Rectal smooth muscle tissue (tissue), 1 donor: ENCODE data around the gene HOXD9.

Source experiments
- H3K27ac ChIP-seq: one replicate; pipeline ENCODE4 v1.7.0; 2013; ENCODE audit warnings: low read depth, low read length, inconsistent platforms
- H3K27me3 ChIP-seq: one replicate; pipeline ENCODE4 v1.7.0; 2013; ENCODE audit warnings: low read length; ENCODE audit not compliant: control insufficient read depth, insufficient read depth
- H3K36me3 ChIP-seq: one replicate; pipeline ENCODE4 v1.7.0; 2013; ENCODE audit warnings: low read length; ENCODE audit not compliant: control insufficient read depth, insufficient read depth
- H3K4me1 ChIP-seq: one replicate; pipeline ENCODE4 v1.7.0; 2013; ENCODE audit warnings: low read length; ENCODE audit not compliant: control insufficient read depth, insufficient read depth
- H3K4me3 ChIP-seq: one replicate; pipeline ENCODE4 v1.7.0; 2013; ENCODE audit warnings: low read length
- H3K9ac ChIP-seq: one replicate; pipeline ENCODE4 v1.7.0; 2013; ENCODE audit warnings: low read length

HOXD9 gene

GRCh38 chr2:176149939-176150583, 27.5 kb downstream of the HOXD9 start:
- Histone ChIP-seq H3K27me3 (peaks cover 7% of the 10 kb centered on the region), H3K36me3 (peaks cover 3% of the 10 kb centered on the region), H3K27ac (no peak overlapping the region), H3K9ac (no peak overlapping the region), H3K4me3 (no peak overlapping the region), H3K4me1 (no peaks in the 10 kb centered on the region)

- H3K4me3 ChIP-seq = no peak overlapping the region
- H3K4me1 ChIP-seq = no peaks in the 10 kb centered on the region
- peaks cover 3% of the 10 kb centered on the region for H3K36me3 ChIP-seq
- peaks cover 7% of the 10 kb centered on the region for H3K27me3 ChIP-seq
- no peak overlapping the region for H3K9ac ChIP-seq
- no peak overlapping the region for H3K27ac ChIP-seq
Measured at GRCh38 chr2:176150584-176151441, 28.3 kb downstream of the HOXD9 start.

- H3K9ac ChIP-seq = no peak within 1 kb of the TSS
- H3K4me3 ChIP-seq = no peak within 1 kb of the TSS
- no peaks in the 10 kb centered on the region for H3K4me1 ChIP-seq
- peaks cover 7% of the 10 kb centered on the region for H3K27me3 ChIP-seq
- peaks cover 3% of the 10 kb centered on the region for H3K36me3 ChIP-seq
- no peak within 1 kb of the TSS for H3K27ac ChIP-seq
Measured at GRCh38 chr2:176151442-176152287, 29.1 kb downstream of the HOXD9 start, which contains the start of gene HOXD4. Gene HOXD4, plus strand, starts transcription at chr2:176151550. Its CDS starts 84 bp downstream, at chr2:176151634.

GRCh38 chr2:176152350-176153181, 30.0 kb downstream of the HOXD9 start:
- H3K4me1 ChIP-seq = no peaks in the 10 kb centered on the region
- peaks cover 3% of the 10 kb centered on the region for H3K36me3 ChIP-seq
- H3K4me3 ChIP-seq = no peak overlapping the region
- peaks cover 7% of the 10 kb centered on the region for H3K27me3 ChIP-seq
- no peak overlapping the region for H3K9ac ChIP-seq
- H3K27ac ChIP-seq = no peak overlapping the region

- no peak overlapping the region for H3K9ac ChIP-seq
- H3K4me1 ChIP-seq = no peaks in the 10 kb centered on the region
- H3K4me3 ChIP-seq = no peak overlapping the region
- H3K27ac ChIP-seq = no peak overlapping the region
- peaks cover 3% of the 10 kb centered on the region for H3K36me3 ChIP-seq
- peaks cover 20% of the 10 kb centered on the region for H3K27me3 ChIP-seq
Measured at GRCh38 chr2:176154576-176155252, 32.2 kb downstream of the HOXD9 start.

GRCh38 chr2:176155356-176156044, 33.0 kb downstream of the HOXD9 start:
- Histone ChIP-seq H3K27me3 (peaks cover 27% of the 10 kb centered on the region), H3K4me3 (no peak overlapping the region), H3K4me1 (no peaks in the 10 kb centered on the region)

GRCh38 chr2:176156301-176156806, 33.8 kb downstream of the HOXD9 start:
- Histone ChIP-seq H3K4me3 (no peak overlapping the region), H3K4me1 (no peaks in the 10 kb centered on the region), H3K36me3 (peaks cover 3% of the 10 kb centered on the region), H3K9ac (no peak overlapping the region), H3K27ac (no peak overlapping the region), H3K27me3 (peaks cover 31% of the 10 kb centered on the region)

More at GRCh38 chr2:176155356-176156044, 33.0 kb downstream of the HOXD9 start:
- Histone ChIP-seq H3K36me3 (peaks cover 3% of the 10 kb centered on the region), H3K27ac (no peak overlapping the region), H3K9ac (no peak overlapping the region)

- Histone ChIP-seq H3K9ac (no peak within 1 kb of the TSS), H3K27ac (no peak within 1 kb of the TSS), H3K27me3 (peaks cover 33% of the 10 kb centered on the region)
Measured at GRCh38 chr2:176156807-176157498, 34.4 kb downstream of the HOXD9 start, which contains the start of gene HOXD3. Gene HOXD3, plus strand, starts transcription at chr2:176157307. Its CDS starts 11,808 bp downstream, at chr2:176169115.

GRCh38 chr2:176157499-176158185, 35.1 kb downstream of the HOXD9 start:
- H3K9ac ChIP-seq = no peak overlapping the region
- peaks cover 3% of the 10 kb centered on the region for H3K36me3 ChIP-seq
- no peaks in the 10 kb centered on the region for H3K4me1 ChIP-seq
- H3K27ac ChIP-seq = no peak overlapping the region
- H3K27me3 ChIP-seq = peaks cover 37% of the 10 kb centered on the region
- peak overlapping the region; percentile 44 for H3K4me3 ChIP-seq

More at GRCh38 chr2:176156807-176157498, 34.4 kb downstream of the HOXD9 start, which contains the start of gene HOXD3:
- H3K4me3 ChIP-seq = peak within 1 kb of the TSS; percentile 44
- H3K4me1 ChIP-seq = no peaks in the 10 kb centered on the region
- H3K36me3 ChIP-seq = peaks cover 3% of the 10 kb centered on the region

- peaks cover 38% of the 10 kb centered on the region for H3K27me3 ChIP-seq
- H3K36me3 ChIP-seq = no peaks in the 10 kb centered on the region
- H3K4me3 ChIP-seq = peak overlapping the region; percentile 44
Measured at GRCh38 chr2:176158186-176158591, 35.7 kb downstream of the HOXD9 start.

More at GRCh38 chr2:176158186-176158591, 35.7 kb downstream of the HOXD9 start:
- no peak overlapping the region for H3K9ac ChIP-seq
- no peaks in the 10 kb centered on the region for H3K4me1 ChIP-seq
- no peak overlapping the region for H3K27ac ChIP-seq
